ENCODE results near the gene TENT4B. TPM values are rescaled to one million over a fixed set of nuclear protein-coding genes. Genes with fewer than 3 reads are reported as not detected.
A peak's percentile ranks its signal among the peaks of the same experiment; 100 is the strongest.
"Not testable (repeated sequence)": the region's sequence is repeated elsewhere in the genome, so short reads cannot be mapped to it uniquely, and the experiment has no call there.

TENT4B gene
- 38.7 TPM for total RNA-seq

GRCh38 chr16:50152807-50153595 lies at the start of gene TENT4B:
Gene TENT4B, plus strand, starts transcription at chr16:50153306. Its CDS starts 316 bp downstream, at chr16:50153622.
- Histone ChIP-seq H3K4me1 (ENCODE audit: insufficient read depth, low read length) (peaks cover 45% of the 10 kb centered on the region), H3K27me3 (ENCODE audit: insufficient read depth, low read length) (no peaks in the 10 kb centered on the region), H3K4me3 (ENCODE audit: low read length) (peak within 1 kb of the TSS; percentile 95), H3K9me3 (ENCODE audit: low read depth, low read length) (no peaks in the 10 kb centered on the region)

GRCh38 chr16:50103764-50104163 lies 49.3 kb upstream of the TENT4B start:
- Histone ChIP-seq H3K4me3 (ENCODE audit: low read length) (no peak overlapping the region), H3K4me1 (ENCODE audit: insufficient read depth, low read length) (peaks cover 4% of the 10 kb centered on the region), H3K27me3 (ENCODE audit: insufficient read depth, low read length) (no peaks in the 10 kb centered on the region), H3K9me3 (ENCODE audit: low read depth, low read length) (no peaks in the 10 kb centered on the region)

GRCh38 chr16:50114357-50115129 lies 38.6 kb upstream of the TENT4B start:
- H3K4me1 ChIP-seq (ENCODE audit: insufficient read depth, low read length), result no peaks in the 10 kb centered on the region

GRCh38 chr16:50120711-50121110 lies 32.4 kb upstream of the TENT4B start:
- Histone ChIP-seq H3K27me3 (ENCODE audit: insufficient read depth, low read length) (no peaks in the 10 kb centered on the region), H3K4me3 (ENCODE audit: low read length) (no peak overlapping the region), H3K9me3 (ENCODE audit: low read depth, low read length) (no peaks in the 10 kb centered on the region), H3K4me1 (ENCODE audit: insufficient read depth, low read length) (no peaks in the 10 kb centered on the region)

More at GRCh38 chr16:50114357-50115129, 38.6 kb upstream of the TENT4B start:
- Histone ChIP-seq H3K9me3 (ENCODE audit: low read depth, low read length) (no peaks in the 10 kb centered on the region), H3K4me3 (ENCODE audit: low read length) (no peak overlapping the region), H3K27me3 (ENCODE audit: insufficient read depth, low read length) (no peaks in the 10 kb centered on the region)

- Histone ChIP-seq H3K27me3 (ENCODE audit: insufficient read depth, low read length) (no peaks in the 10 kb centered on the region), H3K9me3 (ENCODE audit: low read depth, low read length) (no peaks in the 10 kb centered on the region), H3K4me3 (ENCODE audit: low read length) (no peak overlapping the region), H3K4me1 (ENCODE audit: insufficient read depth, low read length) (no peaks in the 10 kb centered on the region)
These were observed 31.8 kb upstream of the TENT4B start for GRCh38 chr16:50121278-50121677.

- Histone ChIP-seq H3K9me3 (ENCODE audit: low read depth, low read length) (no peaks in the 10 kb centered on the region), H3K4me3 (ENCODE audit: low read length) (no peak overlapping the region), H3K4me1 (ENCODE audit: insufficient read depth, low read length) (no peaks in the 10 kb centered on the region), H3K27me3 (ENCODE audit: insufficient read depth, low read length) (no peaks in the 10 kb centered on the region)
These were observed 31.2 kb upstream of the TENT4B start for GRCh38 chr16:50121721-50122445.

- Histone ChIP-seq H3K4me1 (ENCODE audit: insufficient read depth, low read length) (no peaks in the 10 kb centered on the region), H3K9me3 (ENCODE audit: low read depth, low read length) (no peaks in the 10 kb centered on the region), H3K27me3 (ENCODE audit: insufficient read depth, low read length) (no peaks in the 10 kb centered on the region), H3K4me3 (ENCODE audit: low read length) (no peak overlapping the region)
These were observed 29.7 kb upstream of the TENT4B start for GRCh38 chr16:50123417-50123816.

- H3K9me3 ChIP-seq (ENCODE audit: low read depth, low read length), result no peaks in the 10 kb centered on the region
- H3K4me3 ChIP-seq (ENCODE audit: low read length), result no peak overlapping the region
- H3K4me1 ChIP-seq (ENCODE audit: insufficient read depth, low read length), result no peaks in the 10 kb centered on the region
- no peaks in the 10 kb centered on the region for H3K27me3 ChIP-seq (ENCODE audit: insufficient read depth, low read length)
These were observed 28.3 kb upstream of the TENT4B start for GRCh38 chr16:50124769-50125168.

GRCh38 chr16:50126183-50126582 lies 26.9 kb upstream of the TENT4B start:
- H3K27me3 ChIP-seq (ENCODE audit: insufficient read depth, low read length), result no peaks in the 10 kb centered on the region
- H3K4me3 ChIP-seq (ENCODE audit: low read length), result no peak overlapping the region
- H3K9me3 ChIP-seq (ENCODE audit: low read depth, low read length), result no peaks in the 10 kb centered on the region
- no peaks in the 10 kb centered on the region for H3K4me1 ChIP-seq (ENCODE audit: insufficient read depth, low read length)

GRCh38 chr16:50132571-50132970 lies 20.5 kb upstream of the TENT4B start:
- not testable (repeated sequence) for H3K4me1 ChIP-seq (ENCODE audit: insufficient read depth, low read length); H3K9me3 ChIP-seq (ENCODE audit: low read depth, low read length)

GRCh38 chr16:50133214-50133613 lies 19.9 kb upstream of the TENT4B start:
- no peaks in the 10 kb centered on the region for H3K27me3 ChIP-seq (ENCODE audit: insufficient read depth, low read length)
- no peaks in the 10 kb centered on the region for H3K9me3 ChIP-seq (ENCODE audit: low read depth, low read length)
- no peak overlapping the region for H3K4me3 ChIP-seq (ENCODE audit: low read length)

More at GRCh38 chr16:50132571-50132970, 20.5 kb upstream of the TENT4B start:
- not testable (repeated sequence) for H3K27me3 ChIP-seq (ENCODE audit: insufficient read depth, low read length); H3K4me3 ChIP-seq (ENCODE audit: low read length)

GRCh38 chr16:50136399-50136798 lies 16.7 kb upstream of the TENT4B start:
- Histone ChIP-seq H3K4me1 (ENCODE audit: insufficient read depth, low read length) (no peaks in the 10 kb centered on the region), H3K4me3 (ENCODE audit: low read length) (no peak overlapping the region), H3K27me3 (ENCODE audit: insufficient read depth, low read length) (no peaks in the 10 kb centered on the region), H3K9me3 (ENCODE audit: low read depth, low read length) (no peaks in the 10 kb centered on the region)

More at GRCh38 chr16:50133214-50133613, 19.9 kb upstream of the TENT4B start:
- H3K4me1 ChIP-seq (ENCODE audit: insufficient read depth, low read length), result no peaks in the 10 kb centered on the region

GRCh38 chr16:50137268-50137667 lies 15.8 kb upstream of the TENT4B start:
- Histone ChIP-seq H3K4me1 (ENCODE audit: insufficient read depth, low read length) (no peaks in the 10 kb centered on the region), H3K27me3 (ENCODE audit: insufficient read depth, low read length) (no peaks in the 10 kb centered on the region), H3K4me3 (ENCODE audit: low read length) (no peak overlapping the region), H3K9me3 (ENCODE audit: low read depth, low read length) (no peaks in the 10 kb centered on the region)

- Histone ChIP-seq H3K4me1 (ENCODE audit: insufficient read depth, low read length) (no peaks in the 10 kb centered on the region), H3K9me3 (ENCODE audit: low read depth, low read length) (no peaks in the 10 kb centered on the region), H3K27me3 (ENCODE audit: insufficient read depth, low read length) (no peaks in the 10 kb centered on the region), H3K4me3 (ENCODE audit: low read length) (no peak overlapping the region)
These were observed 13.5 kb upstream of the TENT4B start for GRCh38 chr16:50139580-50139979.

- Histone ChIP-seq H3K4me3 (ENCODE audit: low read length) (no peak overlapping the region), H3K9me3 (ENCODE audit: low read depth, low read length) (no peaks in the 10 kb centered on the region), H3K27me3 (ENCODE audit: insufficient read depth, low read length) (no peaks in the 10 kb centered on the region), H3K4me1 (ENCODE audit: insufficient read depth, low read length) (no peaks in the 10 kb centered on the region)
These were observed 8.9 kb upstream of the TENT4B start for GRCh38 chr16:50144211-50144610.

Measured in mononuclear cell (primary cell).